AG04450 (cell line): ENCODE results near the gene ZNF394. TPM values are rescaled to one million over a fixed set of nuclear protein-coding genes. Genes with fewer than 3 reads are reported as not detected.

Source experiments
- CTCF ChIA-PET: fragments of 300-600, 350-600 bp; formaldehyde crosslinking; extraction: SDS; loops from one replicate; lab custom pipeline; 2022; ENCODE audit warnings: antibody characterized with exemption, inconsistent platforms; lab: Charles Lee
- POLR2A ChIA-PET: fragments of 350-600 bp; formaldehyde crosslinking; extraction: SDS; loops from one replicate; lab custom pipeline; 2021; ENCODE audit warnings: antibody characterized with exemption, inconsistent platforms; lab: Yijun Ruan, JAX
- DNase-seq: peaks from one replicate; pipeline ENCODE4 v3.0.0-alpha.2; 2011; ENCODE audit warnings: low read depth, low spot score
- H3K27ac ChIP-seq: one replicate; pipeline ENCODE4 v1.5.1; 2012; ENCODE audit warnings: low read depth, low read length, control low read depth
- H3K27me3 ChIP-seq: one replicate; pipeline ENCODE4 v1.6.0; 2012; ENCODE audit warnings: low read length; ENCODE audit not compliant: control insufficient read depth, insufficient read depth
- H3K4me3 ChIP-seq: 2 replicates; pipeline ENCODE4 v1.5.1; 2011; ENCODE audit warnings: mild to moderate bottlenecking, low read depth, low read length, control low read depth
- H3K9me3 ChIP-seq: 2 replicates; pipeline ENCODE4 v1.5.1; 2012; ENCODE audit warnings: low read length; ENCODE audit not compliant: control insufficient read depth, insufficient read depth
- CTCF ChIP-seq: IDR thresholded peaks from 2 replicates; pipeline ENCODE4 v1.5.1; 2011; ENCODE audit warnings: low read depth, low read length, control low read depth, inconsistent platforms
- polyA plus RNA-seq: library from polyadenylated mRNA; depleted of rRNA; stranded (reverse); fragments of >200 nt; gene quantifications from 2 replicates; pipeline ENCODE4 v1.2.3, GENCODE V29; 2011

ZNF394 gene
- polyA plus RNA-seq, 1 experiment = 9.4 TPM

GRCh38 chr7:99456288-99456687 is 43.8 kb downstream of the ZNF394 start:
- TF ChIP-seq CTCF = no peak
- CTCF ChIA-PET = interaction anchor here (0.5 kb wide), 1 partner anchor 597 kb away, joined by 6 read pairs; no protein-coding TSS in a partner anchor
- no peaks in the 10 kb centered on the region for H3K9me3 ChIP-seq
- no peak overlapping the region for H3K4me3 ChIP-seq
- no peak overlapping the region for H3K27ac ChIP-seq
- no peaks in the 10 kb centered on the region for H3K27me3 ChIP-seq
- POLR2A ChIA-PET = no interaction called here
- DNase-seq = no peak

DNA sequence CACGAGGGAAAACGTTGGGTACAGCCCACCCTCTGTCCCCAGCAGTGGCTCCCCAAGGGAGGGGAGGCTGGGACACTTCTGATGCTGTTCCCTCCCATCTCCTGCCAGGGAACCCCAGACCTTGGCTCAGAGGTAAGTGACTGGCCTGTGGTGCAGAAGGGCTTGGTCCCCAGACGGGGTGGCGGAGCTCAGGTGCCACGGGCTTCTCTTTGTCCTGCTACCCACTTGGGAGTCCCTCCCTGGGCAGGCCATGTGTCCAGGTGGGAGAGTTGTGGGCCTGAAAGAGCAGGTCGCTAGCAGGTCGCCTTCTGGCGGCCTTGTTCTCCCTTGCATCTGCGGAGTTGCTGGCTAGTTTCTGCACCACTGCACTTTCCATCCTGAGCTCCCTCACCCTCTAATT is 44.2 kb downstream of the ZNF394 start:
- POLR2A ChIA-PET = no interaction called here
- no peak overlapping the region for H3K27ac ChIP-seq
- TF ChIP-seq CTCF = no peak

DNA sequence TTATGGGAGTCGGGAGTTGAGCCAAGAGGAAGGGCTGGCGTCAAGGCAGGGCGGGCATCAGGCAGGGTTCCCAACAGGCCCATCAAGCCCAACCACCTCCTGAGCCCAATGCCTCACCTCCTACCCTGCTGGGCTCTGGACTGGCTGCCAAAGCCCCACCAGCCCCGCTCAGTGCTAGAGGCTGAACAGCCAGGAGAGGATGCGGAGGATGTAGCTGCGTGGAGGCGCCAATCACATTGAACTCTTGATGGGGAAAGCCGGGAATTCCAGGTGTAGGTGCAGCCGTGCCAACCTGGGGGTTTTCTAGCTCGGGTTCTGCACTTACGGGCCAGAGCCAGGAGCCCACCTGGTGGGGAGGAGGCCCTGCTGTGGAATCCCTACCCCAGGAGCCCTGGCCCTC is 47.0 kb downstream of the ZNF394 start:
- no peak overlapping the region for H3K27ac ChIP-seq
- no peaks in the 10 kb centered on the region for H3K9me3 ChIP-seq
- ChIA-PET CTCF (no interaction called here), POLR2A (no interaction called here)
- TF ChIP-seq CTCF = no peak
- no peak overlapping the region for H3K4me3 ChIP-seq
- DNase-seq = no peak
- no peaks in the 10 kb centered on the region for H3K27me3 ChIP-seq

More for the DNA sequence above, 44.2 kb downstream of the ZNF394 start:
- H3K4me3 ChIP-seq = no peak overlapping the region
- H3K27me3 ChIP-seq = no peaks in the 10 kb centered on the region
- CTCF ChIA-PET = no interaction called here
- no peak for DNase-seq
- no peaks in the 10 kb centered on the region for H3K9me3 ChIP-seq

DNA sequence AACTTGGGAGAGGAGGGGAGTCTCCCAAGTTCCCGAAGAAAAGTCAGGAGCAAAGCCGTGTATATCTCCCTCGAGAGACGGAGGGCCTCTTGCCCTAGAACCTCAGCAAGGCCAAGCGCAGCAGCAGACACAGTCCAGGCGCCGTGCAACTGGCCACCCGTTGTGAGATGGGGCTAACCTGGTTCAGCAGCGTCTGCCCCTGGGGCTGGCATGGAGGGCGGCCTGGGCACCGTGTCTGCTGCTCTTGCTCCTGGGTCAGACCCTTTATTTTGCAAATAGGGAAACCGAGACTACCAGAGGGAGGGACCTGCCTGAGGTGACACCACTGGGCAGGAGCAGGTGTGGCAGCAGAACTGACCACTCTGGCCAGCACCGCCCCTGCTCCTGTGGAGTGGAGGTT is 47.5 kb downstream of the ZNF394 start:
- TF ChIP-seq CTCF = no peak
- CTCF ChIA-PET = no interaction called here
- no peak for DNase-seq
- no peaks in the 10 kb centered on the region for H3K27me3 ChIP-seq
- H3K9me3 ChIP-seq = no peaks in the 10 kb centered on the region
- H3K27ac ChIP-seq = no peak overlapping the region
- no peak overlapping the region for H3K4me3 ChIP-seq
- POLR2A ChIA-PET = no interaction called here

DNA sequence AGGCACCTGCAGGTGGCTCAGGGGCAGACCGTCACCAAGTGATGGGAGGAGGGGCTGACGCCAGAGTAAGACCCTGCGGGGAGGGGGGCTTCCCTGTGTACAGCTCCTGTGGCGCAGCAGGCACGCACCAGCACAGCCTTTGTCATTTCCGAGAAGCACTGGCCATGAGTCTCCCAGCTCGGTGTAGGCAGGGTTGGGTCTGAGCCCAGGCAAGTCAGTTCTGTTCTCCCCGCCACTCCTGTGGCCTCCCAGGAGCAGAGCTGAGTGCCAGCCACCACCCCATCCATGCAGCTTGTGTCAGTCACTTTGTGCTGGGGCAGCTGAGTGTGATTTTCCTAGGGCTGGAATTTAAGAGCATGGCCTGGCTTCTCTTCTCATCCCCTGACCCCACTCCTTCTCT is 48.1 kb downstream of the ZNF394 start:
- POLR2A ChIA-PET = no interaction called here
- DNase-seq = no peak
- Histone ChIP-seq H3K27me3 (no peaks in the 10 kb centered on the region), H3K4me3 (no peak overlapping the region), H3K9me3 (no peaks in the 10 kb centered on the region), H3K27ac (no peak overlapping the region)
- no peak for TF ChIP-seq CTCF
- CTCF ChIA-PET = no interaction called here
